PFSK-1 (cell line): ENCODE data around the gene UMODL1.

ENCODE experiments used
- FOXP2 ChIP-seq: optimal IDR thresholded peaks from 2 replicates; pipeline ENCODE3; 2011; ENCODE audit warnings: borderline replicate concordance, control low read depth, inconsistent platforms; ENCODE audit not compliant: insufficient read depth; ENCODE audit errors: extremely low read length, extremely low read depth
- POLR2AphosphoS5 ChIP-seq: IDR thresholded peaks from 2 replicates; pipeline ENCODE4 v1.6.1; 2012; ENCODE audit warnings: low read depth, mild to moderate bottlenecking, control low read depth, low read length, moderate library complexity
- SIN3A ChIP-seq: IDR thresholded peaks from 2 replicates; pipeline ENCODE4 v1.6.1; 2012; ENCODE audit warnings: mild to moderate bottlenecking, low read length, moderate library complexity, borderline replicate concordance; ENCODE audit not compliant: insufficient read depth
- TAF1 ChIP-seq: IDR thresholded peaks from 2 replicates; pipeline ENCODE4 v1.6.1; 2012; ENCODE audit warnings: low read length, control low read depth, borderline replicate concordance; ENCODE audit not compliant: insufficient read depth
- TF ChIP-seq, protein P1 (sequence below), 2 experiments: IDR thresholded peaks; 2 replicates each; pipeline versions ENCODE4 v1.6.1 to v1.8.0; 2011 to 2012; ENCODE audit warnings: low read depth in 2 of 2, low read length in 2 of 2, control low read depth in 1 of 2, inconsistent platforms in 1 of 2, mild to moderate bottlenecking in 1 of 2, moderate library complexity in 1 of 2; ENCODE audit not compliant: insufficient read depth in 1 of 2

The UMODL1 gene

DNA sequence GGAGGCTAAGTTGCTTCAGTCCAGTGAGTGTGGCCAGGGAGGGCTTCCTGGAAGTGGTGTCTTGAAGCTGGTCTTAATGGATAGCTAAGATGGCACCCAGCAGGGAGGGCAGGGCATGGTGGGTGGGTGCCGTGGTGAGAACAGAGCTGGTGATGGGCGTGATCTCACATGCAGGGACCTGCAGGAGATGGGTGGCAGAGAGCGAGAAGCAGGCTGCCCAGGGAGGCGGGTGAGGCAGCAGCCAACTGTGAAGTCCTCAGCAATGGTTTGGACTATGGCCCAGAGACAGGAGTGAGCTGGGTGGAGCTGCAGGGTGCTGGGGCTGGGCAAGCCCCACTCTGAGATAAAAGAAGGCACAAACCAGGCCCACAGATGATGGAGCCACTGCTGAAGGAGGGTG lies 50.7 kb downstream of the UMODL1 start:
- TF ChIP-seq TAF1 (no peak), FOXP2 (no peak), POLR2AphosphoS5 (no peak), SIN3A (no peak)
- TF ChIP-seq, protein P1, sequence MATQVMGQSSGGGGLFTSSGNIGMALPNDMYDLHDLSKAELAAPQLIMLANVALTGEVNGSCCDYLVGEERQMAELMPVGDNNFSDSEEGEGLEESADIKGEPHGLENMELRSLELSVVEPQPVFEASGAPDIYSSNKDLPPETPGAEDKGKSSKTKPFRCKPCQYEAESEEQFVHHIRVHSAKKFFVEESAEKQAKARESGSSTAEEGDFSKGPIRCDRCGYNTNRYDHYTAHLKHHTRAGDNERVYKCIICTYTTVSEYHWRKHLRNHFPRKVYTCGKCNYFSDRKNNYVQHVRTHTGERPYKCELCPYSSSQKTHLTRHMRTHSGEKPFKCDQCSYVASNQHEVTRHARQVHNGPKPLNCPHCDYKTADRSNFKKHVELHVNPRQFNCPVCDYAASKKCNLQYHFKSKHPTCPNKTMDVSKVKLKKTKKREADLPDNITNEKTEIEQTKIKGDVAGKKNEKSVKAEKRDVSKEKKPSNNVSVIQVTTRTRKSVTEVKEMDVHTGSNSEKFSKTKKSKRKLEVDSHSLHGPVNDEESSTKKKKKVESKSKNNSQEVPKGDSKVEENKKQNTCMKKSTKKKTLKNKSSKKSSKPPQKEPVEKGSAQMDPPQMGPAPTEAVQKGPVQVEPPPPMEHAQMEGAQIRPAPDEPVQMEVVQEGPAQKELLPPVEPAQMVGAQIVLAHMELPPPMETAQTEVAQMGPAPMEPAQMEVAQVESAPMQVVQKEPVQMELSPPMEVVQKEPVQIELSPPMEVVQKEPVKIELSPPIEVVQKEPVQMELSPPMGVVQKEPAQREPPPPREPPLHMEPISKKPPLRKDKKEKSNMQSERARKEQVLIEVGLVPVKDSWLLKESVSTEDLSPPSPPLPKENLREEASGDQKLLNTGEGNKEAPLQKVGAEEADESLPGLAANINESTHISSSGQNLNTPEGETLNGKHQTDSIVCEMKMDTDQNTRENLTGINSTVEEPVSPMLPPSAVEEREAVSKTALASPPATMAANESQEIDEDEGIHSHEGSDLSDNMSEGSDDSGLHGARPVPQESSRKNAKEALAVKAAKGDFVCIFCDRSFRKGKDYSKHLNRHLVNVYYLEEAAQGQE (IDR thresholded peaks at IDR 0.05; ENCODE audit: insufficient read depth in 1 of 2, low read depth in 2 of 2, low read length in 2 of 2), result no peak

GRCh38 chr21:42122398-42122797 lies 51.3 kb downstream of the UMODL1 start:
- TF ChIP-seq SIN3A, result no peak
- TF ChIP-seq FOXP2, result no peak
- TF ChIP-seq POLR2AphosphoS5, result no peak
- TF ChIP-seq, protein P1 (IDR thresholded peaks at IDR 0.05; ENCODE audit: insufficient read depth in 1 of 2, low read depth in 2 of 2, low read length in 2 of 2), result no peak
- TF ChIP-seq TAF1, result no peak

DNA sequence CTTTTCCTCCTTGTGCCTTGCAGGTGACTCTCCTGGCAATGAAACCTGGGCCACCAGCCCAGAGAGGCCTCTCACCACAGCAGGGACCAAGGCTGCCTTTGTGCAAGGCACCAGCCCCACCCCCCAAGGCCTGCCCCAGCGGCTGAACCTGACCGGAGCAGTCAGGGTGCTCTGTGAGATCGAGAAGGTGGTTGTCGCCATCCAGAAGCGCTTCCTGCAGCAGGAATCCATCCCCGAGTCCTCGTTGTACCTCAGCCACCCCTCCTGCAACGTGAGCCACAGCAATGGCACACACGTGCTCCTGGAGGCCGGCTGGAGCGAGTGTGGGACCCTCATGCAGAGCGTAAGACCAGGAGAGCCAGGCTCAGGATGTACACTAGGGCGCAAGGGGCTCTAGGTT lies 51.7 kb downstream of the UMODL1 start:
- TF ChIP-seq FOXP2, result no peak
- no peak for TF ChIP-seq TAF1
- TF ChIP-seq POLR2AphosphoS5, result no peak
- TF ChIP-seq, protein P1 (IDR thresholded peaks at IDR 0.05; ENCODE audit: insufficient read depth in 1 of 2, low read depth in 2 of 2, low read length in 2 of 2), result no peak
- no peak for TF ChIP-seq SIN3A

GRCh38 chr21:42123219-42123908 lies 52.2 kb downstream of the UMODL1 start:
- no peak for TF ChIP-seq FOXP2
- no peak for TF ChIP-seq SIN3A
- TF ChIP-seq POLR2AphosphoS5, result no peak
- TF ChIP-seq TAF1, result no peak
- TF ChIP-seq, protein P1 (IDR thresholded peaks at IDR 0.05; ENCODE audit: insufficient read depth in 1 of 2, low read depth in 2 of 2, low read length in 2 of 2), result no peak

DNA sequence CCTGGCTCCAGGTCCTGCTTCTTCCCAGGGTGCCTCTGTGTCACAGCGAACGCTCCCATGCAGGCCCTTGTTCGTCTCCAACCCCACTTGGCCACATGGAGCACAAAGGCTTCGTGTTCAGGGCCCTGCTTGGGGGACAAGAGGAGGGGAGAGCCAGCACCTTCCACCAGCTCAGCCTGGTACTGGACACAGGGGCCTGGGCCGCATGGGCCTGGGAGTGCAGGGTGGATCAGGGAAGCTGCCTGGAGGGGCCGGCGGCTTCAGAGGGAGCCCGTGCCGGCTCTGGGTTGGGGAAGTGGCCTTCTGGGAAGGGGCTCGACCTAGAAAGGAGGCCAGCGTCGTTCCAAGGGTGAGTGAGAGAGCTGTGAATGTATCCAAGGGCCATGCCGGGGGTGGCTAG lies 53.0 kb downstream of the UMODL1 start:
- TF ChIP-seq, protein P1 (IDR thresholded peaks at IDR 0.05; ENCODE audit: insufficient read depth in 1 of 2, low read depth in 2 of 2, low read length in 2 of 2), result no peak
- TF ChIP-seq TAF1, result no peak
- TF ChIP-seq SIN3A, result no peak
- TF ChIP-seq FOXP2, result no peak
- no peak for TF ChIP-seq POLR2AphosphoS5
